SH-SY5Y (cell line): ENCODE measurements around the gene MOK.

ENCODE experiments used
- GATA2 ChIP-seq: IDR thresholded peaks from 2 replicates; pipeline ENCODE4 v1.6.1; 2011; ENCODE audit warnings: mild to moderate bottlenecking, low read depth, low read length
- GATA3 ChIP-seq: IDR thresholded peaks from 2 replicates; pipeline ENCODE4 v1.6.1; 2011; ENCODE audit warnings: low read depth, mild to moderate bottlenecking, low read length, moderate library complexity

Gene MOK

DNA sequence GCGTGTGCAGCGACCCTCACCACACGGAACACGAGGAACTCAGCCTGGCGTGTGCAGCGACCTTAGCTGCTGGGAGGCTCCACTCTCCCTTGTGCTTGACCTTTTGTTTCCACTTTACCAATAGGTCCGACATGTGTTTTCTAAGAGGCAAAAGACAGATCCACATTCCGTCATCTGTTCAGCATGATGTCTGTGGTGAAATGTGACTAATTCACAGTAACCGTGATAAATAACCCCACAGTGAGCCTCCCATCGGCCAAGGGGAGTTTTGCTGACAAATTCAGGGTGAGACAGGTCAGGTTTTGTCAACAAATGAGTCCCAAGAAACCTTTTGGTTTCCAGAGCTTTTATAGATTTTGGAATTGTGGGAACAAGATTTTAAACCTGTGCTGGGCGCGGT is 55.9 kb downstream of the MOK start:
- no peak for TF ChIP-seq GATA2
- TF ChIP-seq GATA3: no peak

DNA sequence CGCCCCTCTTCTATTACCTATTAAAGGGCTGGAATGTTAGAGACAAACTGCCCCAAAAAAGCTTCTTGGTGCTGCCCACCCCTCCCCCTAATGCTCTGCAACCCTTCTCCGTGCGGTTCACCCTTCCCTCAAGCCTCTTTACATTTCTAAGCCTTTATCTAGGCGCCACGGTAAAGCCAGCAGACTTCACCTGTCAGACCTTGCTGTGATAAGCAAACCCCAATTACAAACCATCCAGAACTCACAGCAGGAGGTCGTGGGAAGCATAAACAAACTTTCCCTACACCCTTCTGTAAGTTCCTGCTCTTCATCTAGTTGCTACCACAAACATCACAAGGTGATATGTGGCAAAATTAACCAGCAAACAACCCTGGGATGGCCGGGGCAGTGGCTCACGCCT is 56.8 kb downstream of the MOK start:
- TF ChIP-seq GATA3: no peak
- no peak for TF ChIP-seq GATA2

DNA sequence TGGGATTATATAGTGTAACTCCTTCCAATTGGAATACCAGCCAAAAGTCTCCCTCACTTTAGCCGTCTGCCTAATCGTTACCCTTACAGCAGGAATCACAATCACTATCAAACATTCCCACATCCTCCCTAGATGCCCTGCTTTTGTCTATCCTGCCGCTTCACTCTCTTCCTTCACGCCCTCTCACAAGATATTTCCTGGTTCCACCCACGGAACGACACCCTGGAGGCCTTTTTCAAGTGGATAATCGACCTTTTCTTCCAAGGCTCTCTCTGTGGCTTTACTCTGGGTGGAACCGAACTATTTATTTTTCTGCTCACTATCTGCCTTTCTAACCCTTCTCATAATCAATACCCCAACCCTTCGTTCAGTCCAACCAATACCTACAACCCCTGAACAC is 58.9 kb downstream of the MOK start:
- TF ChIP-seq GATA3: no peak

DNA sequence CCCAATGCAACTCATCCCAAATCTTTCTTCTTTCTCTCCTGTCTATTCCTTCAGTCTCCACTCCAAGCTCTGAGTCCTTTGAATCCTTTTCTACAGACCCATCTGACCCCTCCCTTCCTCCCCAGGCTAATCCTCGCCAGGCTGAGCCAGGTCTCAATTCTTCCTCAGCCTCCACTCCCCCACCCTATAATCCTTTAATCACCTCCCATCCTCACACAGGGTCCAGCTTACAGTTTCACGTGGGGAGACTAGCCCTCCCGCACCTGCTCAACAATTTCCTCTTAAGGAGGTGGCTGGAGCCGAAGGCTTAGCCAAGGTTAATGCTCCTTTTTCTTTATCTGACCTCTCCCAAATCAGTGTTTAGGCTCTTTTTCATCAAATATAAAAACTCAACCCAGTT is 63.8 kb downstream of the MOK start:
- no peak for TF ChIP-seq GATA2
- no peak for TF ChIP-seq GATA3

DNA sequence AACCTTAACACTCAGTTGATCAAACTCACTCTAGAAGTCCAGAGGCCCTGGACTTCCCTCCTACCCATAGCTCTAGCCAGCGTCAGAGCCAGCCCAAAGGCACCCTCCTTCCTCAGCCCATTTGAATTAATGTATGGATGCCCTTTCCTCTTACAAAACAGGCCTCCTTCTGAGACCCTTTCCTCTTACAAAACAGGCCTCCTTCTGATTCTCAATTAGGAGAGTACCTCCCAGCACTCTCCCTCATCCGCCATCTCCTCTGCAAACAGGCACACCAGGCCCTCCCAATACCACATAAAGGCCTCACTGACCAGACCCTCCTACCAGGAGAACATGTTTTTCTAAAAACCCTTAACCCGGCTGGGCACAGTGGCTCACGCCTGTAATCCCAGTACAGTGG is 65.7 kb downstream of the MOK start:
- no peak for TF ChIP-seq GATA3

DNA sequence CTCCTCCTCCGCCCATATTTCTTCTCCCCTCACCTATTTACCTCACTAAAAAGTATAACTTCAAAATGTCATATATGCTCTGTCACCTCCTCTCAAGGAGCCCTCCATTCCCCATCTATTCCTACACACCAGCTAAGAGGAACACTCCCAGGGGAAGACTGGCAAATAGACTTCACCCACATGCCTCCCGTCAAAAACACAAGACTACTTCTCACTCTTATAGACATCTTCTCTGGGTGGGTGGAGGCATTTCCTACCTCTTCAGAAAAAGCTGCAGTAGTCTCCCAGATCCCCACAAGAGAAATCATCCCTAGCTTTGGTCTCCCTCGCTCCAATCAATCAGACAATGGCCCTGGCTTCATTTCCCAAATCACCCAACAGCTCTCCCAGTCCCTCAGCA is 66.2 kb downstream of the MOK start:
- TF ChIP-seq GATA2 (no peak), GATA3 (no peak)

DNA sequence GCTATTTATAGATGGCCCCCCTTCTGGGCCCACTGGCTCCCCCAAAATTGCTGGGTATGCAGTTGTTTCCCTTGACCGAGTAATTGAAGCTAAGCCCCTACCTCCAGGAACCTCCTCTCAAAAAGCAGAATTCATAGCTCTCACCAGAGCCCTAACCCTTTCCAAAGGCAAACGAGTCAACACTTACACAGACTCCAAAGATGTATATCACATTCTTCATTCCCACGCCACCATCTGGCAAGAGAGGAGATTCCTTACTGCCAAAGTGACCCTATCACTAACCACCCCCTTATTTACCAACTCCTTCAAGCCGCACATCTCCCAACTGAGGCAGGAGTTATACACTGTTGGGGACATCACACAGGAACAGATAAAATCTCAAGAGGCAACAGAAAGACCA is 66.8 kb downstream of the MOK start:
- TF ChIP-seq GATA2 (no peak), GATA3 (no peak)

DNA sequence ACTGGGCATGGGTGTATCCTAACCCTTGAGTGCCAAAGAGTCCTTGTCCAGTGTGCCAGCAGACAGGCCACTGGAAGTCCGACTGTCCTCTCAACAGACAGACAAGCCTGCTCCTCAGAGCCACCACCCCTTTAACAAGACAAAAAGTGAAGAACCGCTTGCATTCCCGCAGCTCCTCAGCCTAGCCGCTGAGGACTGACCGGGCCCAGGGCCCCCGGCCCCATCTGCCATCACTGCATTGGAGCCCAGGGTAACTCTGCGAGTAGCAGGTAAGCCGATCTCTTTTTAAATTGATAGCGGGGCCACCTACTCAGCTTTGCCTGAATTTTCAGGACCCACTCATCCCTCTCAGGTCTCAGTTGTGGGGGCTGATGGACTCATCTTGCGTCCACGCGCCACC is 68.9 kb downstream of the MOK start:
- no peak for TF ChIP-seq GATA2
- no peak for TF ChIP-seq GATA3

DNA sequence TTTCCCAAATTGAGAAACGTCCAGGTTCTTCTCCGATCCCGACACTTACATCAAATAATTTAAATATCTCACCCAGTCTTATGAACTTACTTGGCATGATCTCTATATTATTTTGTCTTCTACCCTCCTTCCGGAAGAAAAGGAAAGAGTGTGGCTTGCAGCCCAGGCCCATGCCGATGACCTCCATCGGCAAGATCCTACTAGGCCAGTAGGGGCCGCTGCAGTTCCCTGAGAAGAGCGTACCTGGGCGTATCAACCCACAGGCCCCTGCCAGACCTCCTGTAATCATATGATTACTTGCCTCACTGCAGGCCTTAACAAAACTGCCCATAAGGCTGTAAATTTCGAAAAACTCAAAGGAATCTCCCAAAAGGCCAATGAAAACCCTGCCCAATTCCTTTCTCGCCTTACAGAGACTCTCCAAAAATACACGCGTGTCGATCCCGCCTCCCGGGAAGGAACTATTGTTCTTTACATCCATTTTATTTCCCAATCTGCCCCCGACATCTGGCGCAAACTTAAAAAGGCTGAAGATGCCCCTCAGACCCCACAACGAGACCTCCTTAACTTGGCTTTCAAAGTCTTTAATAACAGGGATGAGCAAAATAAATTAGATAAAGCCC is 69.6 kb downstream of the MOK start:
- TF ChIP-seq GATA2: no peak
- TF ChIP-seq GATA3: no peak

DNA sequence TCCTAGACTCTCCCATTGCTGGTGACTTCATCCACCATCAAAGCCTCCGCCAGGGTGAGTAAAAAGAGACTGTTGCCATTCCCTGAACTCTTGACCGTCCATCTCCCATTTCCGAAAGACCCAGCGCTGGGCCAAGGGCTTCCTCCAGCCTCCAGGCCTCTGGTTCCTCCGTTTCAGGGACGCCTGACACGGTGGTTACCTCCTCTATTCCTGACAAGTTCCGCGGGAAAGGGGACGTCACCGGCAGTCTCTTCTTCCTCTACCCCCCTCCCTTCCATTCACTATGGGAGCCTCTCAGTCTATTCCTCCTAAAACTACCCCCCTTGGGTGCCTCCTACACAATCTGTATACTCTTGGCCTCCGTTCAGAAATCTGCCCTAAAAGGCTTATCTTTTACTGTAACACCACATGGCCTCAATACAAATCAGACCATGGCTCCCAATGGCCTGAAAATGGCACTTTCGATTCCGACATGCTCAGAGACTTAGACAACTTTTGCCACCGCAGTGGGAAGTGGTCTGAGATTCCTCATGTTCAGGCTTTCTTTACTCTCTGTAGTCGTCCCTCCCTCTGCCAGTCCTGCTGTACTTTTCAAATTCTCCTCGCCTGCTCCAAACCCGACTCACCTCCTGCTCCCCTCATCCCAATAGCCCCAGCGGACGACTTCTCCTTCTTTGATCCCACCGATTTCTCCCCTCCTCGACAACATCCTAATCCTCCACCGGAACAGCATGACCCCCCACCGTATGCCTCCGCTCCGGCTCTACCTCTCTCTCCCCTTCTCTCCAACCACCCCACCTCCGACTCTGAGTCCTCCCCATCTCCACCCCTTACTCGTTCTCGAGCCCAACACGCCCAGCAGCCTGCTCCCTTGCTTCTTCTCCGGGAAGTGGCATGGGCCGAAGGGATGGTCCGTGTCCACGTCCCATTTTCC is 70.4 kb downstream of the MOK start:
- TF ChIP-seq GATA3 (no peak), GATA2 (no peak)

DNA sequence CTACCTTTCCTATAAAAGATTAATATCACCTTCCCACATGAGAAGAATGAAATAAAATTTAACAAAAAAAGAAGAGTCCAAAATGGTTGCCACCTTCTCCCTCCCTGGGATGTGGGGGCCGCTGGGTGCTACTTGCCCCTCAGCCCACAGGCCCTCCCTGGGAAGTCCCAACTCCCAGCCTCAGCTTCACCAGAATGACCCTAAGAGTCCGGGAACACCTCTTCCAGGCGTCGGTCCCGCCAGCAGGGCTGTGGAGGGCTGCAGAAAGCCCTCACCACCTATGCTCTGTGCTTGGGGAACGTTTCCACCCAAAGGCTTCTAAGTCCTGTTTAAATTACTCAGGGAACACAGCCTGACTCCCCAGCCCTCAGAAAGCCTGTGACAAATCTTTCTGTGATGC is 71.9 kb downstream of the MOK start:
- TF ChIP-seq GATA3 (no peak), GATA2 (no peak)

DNA sequence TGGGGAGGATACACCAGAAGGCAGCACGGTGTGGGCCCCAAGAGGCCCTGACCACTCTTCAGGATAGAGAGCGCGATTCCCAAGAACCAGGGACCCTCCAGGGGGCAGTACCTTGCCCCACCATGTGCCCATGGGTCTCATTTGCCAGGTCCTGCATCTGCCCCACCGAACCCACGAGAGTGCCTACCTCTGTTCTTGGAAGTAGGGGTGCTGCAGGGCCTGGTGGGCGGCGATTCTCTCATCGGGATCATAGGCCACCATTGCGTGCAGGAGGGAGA is 72.7 kb downstream of the MOK start:
- TF ChIP-seq GATA3 (no peak), GATA2 (no peak)

DNA sequence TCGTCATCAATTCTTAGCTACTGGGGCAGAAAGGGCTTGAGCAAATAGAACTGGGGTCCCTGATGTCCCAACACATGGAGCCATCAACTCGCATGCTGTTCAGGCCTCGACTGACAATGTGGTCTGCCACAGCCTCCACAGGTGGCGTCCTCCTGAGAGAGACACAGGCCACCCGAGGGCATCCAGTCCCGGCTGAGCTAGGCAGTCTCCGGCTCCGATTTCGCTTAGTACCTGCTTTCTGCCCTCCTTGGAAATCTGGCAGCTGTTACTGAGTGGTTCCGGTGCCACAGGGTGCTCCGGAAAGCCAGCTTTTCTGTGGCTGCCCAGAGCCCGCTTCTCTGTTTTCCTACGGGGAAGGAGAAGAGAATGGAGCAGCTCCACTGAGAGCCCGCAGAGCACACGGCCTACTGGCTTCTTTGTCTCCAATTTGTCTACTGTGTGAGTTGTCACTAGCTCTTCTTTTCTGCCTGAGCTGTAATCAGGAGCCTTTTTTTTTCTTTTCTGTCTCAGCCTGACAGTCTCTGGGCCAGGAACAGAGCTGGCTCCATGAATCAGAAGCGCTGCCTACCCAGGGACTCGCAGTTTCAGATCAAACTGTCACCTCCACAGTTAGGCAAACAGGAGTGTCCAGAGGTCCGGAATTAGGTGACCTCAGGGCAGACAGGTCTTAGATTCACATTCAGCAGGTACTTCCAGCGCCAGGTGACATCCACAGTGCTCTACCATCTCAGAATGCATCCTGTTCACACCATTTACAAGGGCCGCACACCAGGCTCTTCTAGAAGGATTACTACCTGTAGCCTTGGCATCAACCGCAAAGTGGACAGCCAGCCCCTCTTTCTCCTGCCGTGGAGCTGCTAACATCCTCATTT is 73.3 kb downstream of the MOK start:
- TF ChIP-seq GATA2 (no peak), GATA3 (no peak)

DNA sequence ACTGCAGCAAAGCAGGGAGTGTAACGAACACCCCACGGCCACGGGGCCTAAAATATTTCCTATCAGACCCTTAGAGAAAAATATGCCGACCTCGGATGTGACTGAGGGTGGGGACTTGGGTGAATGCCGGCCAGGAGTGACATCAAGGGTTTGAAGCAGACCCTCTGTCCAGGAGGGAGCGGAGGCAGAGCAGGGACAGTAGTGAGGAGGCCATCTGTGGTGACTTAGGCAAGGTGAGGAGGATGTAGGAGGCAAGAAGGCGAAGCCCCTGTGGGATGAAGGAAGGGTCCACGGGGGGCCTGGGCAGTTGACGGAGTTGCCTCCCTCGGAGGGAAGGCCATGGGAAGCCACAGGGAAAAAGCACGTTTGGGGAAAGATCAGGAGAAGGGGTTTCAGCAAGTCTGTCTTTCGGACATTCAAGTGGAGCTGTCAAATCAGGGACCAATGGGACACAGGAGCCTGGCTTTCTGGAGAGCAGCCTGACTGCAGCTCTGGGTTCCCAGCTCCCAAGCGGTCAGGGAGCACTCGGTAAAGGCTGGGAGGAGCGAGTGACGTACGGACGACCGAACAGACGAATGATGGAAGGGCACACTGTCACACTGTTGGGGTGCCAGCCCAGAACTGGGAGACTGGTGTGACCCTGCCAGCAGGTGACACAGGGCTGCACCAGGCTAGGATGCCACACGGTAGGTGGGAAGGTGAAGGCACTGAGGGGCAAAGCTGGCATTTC is 74.3 kb downstream of the MOK start:
- TF ChIP-seq GATA2 (no peak), GATA3 (no peak)

DNA sequence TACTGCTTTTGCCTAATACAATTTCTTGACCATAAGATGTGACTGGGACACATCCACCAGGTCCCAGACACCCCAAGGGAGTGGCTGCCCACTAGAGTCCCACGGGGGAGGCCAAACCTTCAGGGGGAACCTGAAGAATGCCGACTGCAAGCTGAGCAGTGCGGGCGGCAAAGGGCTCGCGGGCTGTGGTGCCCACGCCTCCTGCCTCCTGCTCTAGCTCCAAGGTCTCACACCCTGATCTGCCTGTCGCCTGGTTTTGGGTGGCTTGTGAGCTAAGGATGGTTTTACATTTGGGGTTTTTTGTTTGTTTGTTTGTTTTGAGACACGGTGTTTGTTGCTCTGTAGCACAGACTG is 75.2 kb downstream of the MOK start:
- no peak for TF ChIP-seq GATA2
- no peak for TF ChIP-seq GATA3
